Measurements from ENCODE around the gene RIPOR1.

RIPOR1 gene

DNA sequence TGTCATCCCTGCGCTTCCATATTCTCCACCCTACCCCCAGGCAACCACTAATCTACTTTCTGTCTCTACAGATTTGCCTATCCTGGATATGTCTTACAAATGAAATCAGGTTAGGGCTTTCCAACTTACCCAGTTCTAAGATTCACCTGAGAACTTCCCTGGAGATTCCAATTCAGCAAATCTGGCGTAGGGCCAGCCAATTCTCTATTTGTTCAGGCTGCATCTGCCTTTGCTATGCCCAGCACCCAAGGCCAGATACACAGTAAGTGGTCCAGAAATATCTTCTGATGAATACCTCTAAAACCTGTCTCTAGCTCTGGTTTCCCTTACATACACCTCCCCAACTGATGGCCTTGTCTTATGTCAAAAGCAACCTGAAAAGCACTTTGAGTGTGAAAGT, 23.3 kb downstream of the RIPOR1 start:
- Histone ChIP-seq H3K27ac (no peak overlapping the region), H3K9me3 (ENCODE audit: severe bottlenecking) (no peaks in the 10 kb centered on the region), H3K4me3 (ENCODE audit: low read depth, low read length) (no peak overlapping the region), H3K27me3 (ENCODE audit: insufficient read depth, low read depth, severe bottlenecking) (no peaks in the 10 kb centered on the region), H3K36me3 (peaks cover 15% of the 10 kb centered on the region)
- no peak for TF ChIP-seq CTCF (IDR thresholded peaks at IDR 0.05; ENCODE audit: low read depth, low read length)
- no peak for DNase-seq

DNA sequence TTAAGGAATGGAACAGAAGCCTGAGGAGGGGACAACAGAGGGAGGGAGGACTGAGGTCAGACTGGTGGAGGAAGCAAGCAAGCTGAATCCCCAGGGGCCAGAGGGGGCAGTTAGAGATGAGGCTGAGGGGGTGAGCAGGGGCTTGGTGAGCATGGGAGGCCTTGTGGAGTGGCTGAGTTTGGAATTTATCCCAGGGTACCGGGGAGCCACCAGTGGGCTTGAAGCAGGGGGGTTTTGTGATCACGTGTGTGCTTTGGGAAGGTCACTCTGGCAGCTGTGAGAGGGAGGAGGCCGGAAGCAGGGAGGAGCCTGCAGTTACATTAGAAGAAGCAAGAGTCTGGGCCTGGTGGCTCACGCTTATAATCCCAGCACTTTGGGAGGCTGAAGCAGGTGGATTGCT, 23.8 kb downstream of the RIPOR1 start:
- H3K27ac ChIP-seq: no peak overlapping the region
- peak; percentile 50 for DNase-seq
- peaks cover 10% of the 10 kb centered on the region for H3K36me3 ChIP-seq
- no peak overlapping the region for H3K4me3 ChIP-seq (ENCODE audit: low read depth, low read length)
- H3K9me3 ChIP-seq (ENCODE audit: severe bottlenecking): no peaks in the 10 kb centered on the region
- H3K27me3 ChIP-seq (ENCODE audit: insufficient read depth, low read depth, severe bottlenecking): no peaks in the 10 kb centered on the region
- TF ChIP-seq CTCF (IDR thresholded peaks at IDR 0.05; ENCODE audit: low read depth, low read length): no peak

DNA sequence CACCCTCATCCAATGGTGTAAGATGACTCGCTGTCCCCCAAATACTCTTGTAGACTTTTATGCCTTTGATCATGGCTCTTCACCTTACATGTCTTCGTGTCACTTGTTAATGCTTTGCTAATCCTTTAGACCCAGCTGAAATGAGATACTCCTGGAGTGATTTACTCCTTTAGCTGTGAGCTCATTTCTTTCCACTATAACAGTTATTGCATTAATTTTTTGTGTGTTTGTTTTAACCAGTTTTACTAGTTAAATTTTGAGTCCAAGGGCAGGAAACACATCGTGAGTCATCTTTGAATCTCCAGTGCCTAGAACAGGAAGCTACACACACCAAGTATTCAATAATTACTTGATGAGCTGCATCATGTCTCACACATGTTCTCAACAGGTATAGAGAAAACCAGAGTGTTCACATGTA, 27.2 kb downstream of the RIPOR1 start:
- DNase-seq: no peak
- Histone ChIP-seq H3K4me3 (ENCODE audit: low read depth, low read length) (no peak overlapping the region), H3K36me3 (no peaks in the 10 kb centered on the region), H3K27ac (no peak overlapping the region), H3K9me3 (ENCODE audit: severe bottlenecking) (no peaks in the 10 kb centered on the region), H3K27me3 (ENCODE audit: insufficient read depth, low read depth, severe bottlenecking) (no peaks in the 10 kb centered on the region)
- no peak for TF ChIP-seq CTCF (IDR thresholded peaks at IDR 0.05; ENCODE audit: low read depth, low read length)

- Histone ChIP-seq H3K36me3 (peaks cover 6% of the 10 kb centered on the region), H3K27ac (no peak overlapping the region), H3K27me3 (ENCODE audit: insufficient read depth, low read depth, severe bottlenecking) (no peaks in the 10 kb centered on the region), H3K9me3 (ENCODE audit: severe bottlenecking) (no peaks in the 10 kb centered on the region), H3K4me3 (ENCODE audit: low read depth, low read length) (no peak overlapping the region)
- TF ChIP-seq CTCF (IDR thresholded peaks at IDR 0.05; ENCODE audit: low read depth, low read length): no peak
- DNase-seq: no peak
Observed at GRCh38 chr16:67558859-67559258, 30.2 kb downstream of the RIPOR1 start.

DNA sequence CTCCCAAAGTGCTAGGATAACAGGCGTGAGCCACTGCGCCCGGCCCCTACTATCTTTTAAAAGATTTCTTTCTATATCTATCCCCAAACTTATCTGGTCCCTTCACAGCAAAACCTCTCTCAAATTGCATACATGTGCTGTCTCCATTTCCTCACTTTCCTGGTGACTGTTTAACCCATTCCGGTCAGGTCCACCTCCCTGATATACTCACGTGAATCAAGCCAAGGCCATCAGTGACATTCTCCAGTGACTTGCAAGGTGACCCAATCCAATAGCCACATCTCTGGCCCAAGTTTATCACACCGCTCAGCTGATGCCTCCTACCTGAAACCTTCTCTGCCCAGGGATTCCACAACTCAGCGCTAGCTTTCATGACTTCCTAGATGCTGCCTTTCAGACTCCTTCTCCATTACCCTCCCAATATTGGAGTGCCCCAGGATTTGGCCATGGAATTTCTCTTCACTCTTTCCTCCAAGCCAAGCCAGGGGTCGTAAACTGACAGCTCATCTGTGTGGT, 32.3 kb downstream of the RIPOR1 start:
- Histone ChIP-seq H3K4me3 (ENCODE audit: low read depth, low read length) (peak overlapping the region; percentile 92), H3K27ac (peak overlapping the region; percentile 100; the same call in 1 of the 2 replicates)
- DNase-seq: no peak

More for the DNA sequence above, 32.3 kb downstream of the RIPOR1 start:
- H3K27me3 ChIP-seq (ENCODE audit: insufficient read depth, low read depth, severe bottlenecking): no peaks in the 10 kb centered on the region
- H3K9me3 ChIP-seq (ENCODE audit: severe bottlenecking): no peaks in the 10 kb centered on the region
- H3K36me3 ChIP-seq: peaks cover 6% of the 10 kb centered on the region
- no peak for TF ChIP-seq CTCF (IDR thresholded peaks at IDR 0.05; ENCODE audit: low read depth, low read length)
